ENCODE measurements around the gene RLN1. TPM values are rescaled to one million over a fixed set of nuclear protein-coding genes. Genes with fewer than 3 reads are reported as not detected.

The RLN1 gene
- polyA plus RNA-seq, 1 donor from 2014 or later, result not detected

DNA sequence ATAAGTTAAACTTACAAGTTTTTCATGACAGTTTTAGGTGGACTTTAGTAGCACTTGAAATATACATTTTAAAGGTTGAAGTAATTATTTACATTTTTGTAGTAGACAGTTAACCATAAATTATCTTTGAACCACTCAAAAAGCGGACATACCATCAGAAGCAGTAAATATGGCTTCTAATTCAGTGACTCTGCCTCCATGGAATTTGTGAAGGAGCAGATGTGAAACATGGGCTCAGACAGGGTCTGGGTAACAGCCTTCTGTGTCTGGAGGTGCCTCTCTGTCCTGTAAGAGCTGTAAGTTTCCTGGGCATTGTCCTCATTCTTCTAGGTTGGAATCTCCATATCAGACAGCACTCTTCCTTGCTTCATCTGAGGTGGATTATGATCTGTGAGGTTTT is 47.5 kb downstream of the RLN1 start:
- H3K27ac ChIP-seq (ENCODE audit: low read length), result no peak overlapping the region
- no peaks in the 10 kb centered on the region for H3K36me3 ChIP-seq (ENCODE audit: insufficient read depth, low read length)
- no peak overlapping the region for H3K9ac ChIP-seq (ENCODE audit: low read length)
- no peak overlapping the region for H3K4me3 ChIP-seq (ENCODE audit: low read length)
- no peaks in the 10 kb centered on the region for H3K9me2 ChIP-seq (ENCODE audit: insufficient read depth, low read length)
- H2AFZ ChIP-seq (ENCODE audit: low read depth, low read length), result no peak overlapping the region
- H4K20me1 ChIP-seq (ENCODE audit: insufficient read depth), result no peaks in the 10 kb centered on the region
- no peak overlapping the region for H3K4me2 ChIP-seq (ENCODE audit: low read length)
- no peaks in the 10 kb centered on the region for H3K27me3 ChIP-seq (ENCODE audit: insufficient read depth, low read depth, low read length)
- no peaks in the 10 kb centered on the region for H3K9me3 ChIP-seq (ENCODE audit: low read length)
- no peaks in the 10 kb centered on the region for H3F3A ChIP-seq (ENCODE audit: insufficient read depth, low read length, poor library complexity, severe bottlenecking)
- H3K79me2 ChIP-seq (replicated peaks; ENCODE audit: insufficient read depth, low read length), result no peaks in the 10 kb centered on the region
- no peak for TF ChIP-seq TAF1 (IDR thresholded peaks at IDR 0.05; ENCODE audit: low read depth)
- TF ChIP-seq RAD21 (conservative IDR thresholded peaks at IDR 0.05), result no peak
- TF ChIP-seq, protein P1, sequence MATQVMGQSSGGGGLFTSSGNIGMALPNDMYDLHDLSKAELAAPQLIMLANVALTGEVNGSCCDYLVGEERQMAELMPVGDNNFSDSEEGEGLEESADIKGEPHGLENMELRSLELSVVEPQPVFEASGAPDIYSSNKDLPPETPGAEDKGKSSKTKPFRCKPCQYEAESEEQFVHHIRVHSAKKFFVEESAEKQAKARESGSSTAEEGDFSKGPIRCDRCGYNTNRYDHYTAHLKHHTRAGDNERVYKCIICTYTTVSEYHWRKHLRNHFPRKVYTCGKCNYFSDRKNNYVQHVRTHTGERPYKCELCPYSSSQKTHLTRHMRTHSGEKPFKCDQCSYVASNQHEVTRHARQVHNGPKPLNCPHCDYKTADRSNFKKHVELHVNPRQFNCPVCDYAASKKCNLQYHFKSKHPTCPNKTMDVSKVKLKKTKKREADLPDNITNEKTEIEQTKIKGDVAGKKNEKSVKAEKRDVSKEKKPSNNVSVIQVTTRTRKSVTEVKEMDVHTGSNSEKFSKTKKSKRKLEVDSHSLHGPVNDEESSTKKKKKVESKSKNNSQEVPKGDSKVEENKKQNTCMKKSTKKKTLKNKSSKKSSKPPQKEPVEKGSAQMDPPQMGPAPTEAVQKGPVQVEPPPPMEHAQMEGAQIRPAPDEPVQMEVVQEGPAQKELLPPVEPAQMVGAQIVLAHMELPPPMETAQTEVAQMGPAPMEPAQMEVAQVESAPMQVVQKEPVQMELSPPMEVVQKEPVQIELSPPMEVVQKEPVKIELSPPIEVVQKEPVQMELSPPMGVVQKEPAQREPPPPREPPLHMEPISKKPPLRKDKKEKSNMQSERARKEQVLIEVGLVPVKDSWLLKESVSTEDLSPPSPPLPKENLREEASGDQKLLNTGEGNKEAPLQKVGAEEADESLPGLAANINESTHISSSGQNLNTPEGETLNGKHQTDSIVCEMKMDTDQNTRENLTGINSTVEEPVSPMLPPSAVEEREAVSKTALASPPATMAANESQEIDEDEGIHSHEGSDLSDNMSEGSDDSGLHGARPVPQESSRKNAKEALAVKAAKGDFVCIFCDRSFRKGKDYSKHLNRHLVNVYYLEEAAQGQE (IDR thresholded peaks at IDR 0.05; ENCODE audit: borderline replicate concordance), result no peak
- no peak for TF ChIP-seq SMC3 (conservative IDR thresholded peaks at IDR 0.05; ENCODE audit: poor library complexity)
- TF ChIP-seq POLR2AphosphoS5 (IDR thresholded peaks at IDR 0.05), result no peak
- TF ChIP-seq EZH2 (IDR thresholded peaks at IDR 0.05; ENCODE audit: borderline replicate concordance, insufficient read depth, low read length, poor library complexity, severe bottlenecking), result no peak
- TF ChIP-seq, protein P2, sequence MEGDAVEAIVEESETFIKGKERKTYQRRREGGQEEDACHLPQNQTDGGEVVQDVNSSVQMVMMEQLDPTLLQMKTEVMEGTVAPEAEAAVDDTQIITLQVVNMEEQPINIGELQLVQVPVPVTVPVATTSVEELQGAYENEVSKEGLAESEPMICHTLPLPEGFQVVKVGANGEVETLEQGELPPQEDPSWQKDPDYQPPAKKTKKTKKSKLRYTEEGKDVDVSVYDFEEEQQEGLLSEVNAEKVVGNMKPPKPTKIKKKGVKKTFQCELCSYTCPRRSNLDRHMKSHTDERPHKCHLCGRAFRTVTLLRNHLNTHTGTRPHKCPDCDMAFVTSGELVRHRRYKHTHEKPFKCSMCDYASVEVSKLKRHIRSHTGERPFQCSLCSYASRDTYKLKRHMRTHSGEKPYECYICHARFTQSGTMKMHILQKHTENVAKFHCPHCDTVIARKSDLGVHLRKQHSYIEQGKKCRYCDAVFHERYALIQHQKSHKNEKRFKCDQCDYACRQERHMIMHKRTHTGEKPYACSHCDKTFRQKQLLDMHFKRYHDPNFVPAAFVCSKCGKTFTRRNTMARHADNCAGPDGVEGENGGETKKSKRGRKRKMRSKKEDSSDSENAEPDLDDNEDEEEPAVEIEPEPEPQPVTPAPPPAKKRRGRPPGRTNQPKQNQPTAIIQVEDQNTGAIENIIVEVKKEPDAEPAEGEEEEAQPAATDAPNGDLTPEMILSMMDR (IDR thresholded peaks at IDR 0.05; ENCODE audit: poor library complexity, severe bottlenecking), result no peak
- TF ChIP-seq EP300 (conservative IDR thresholded peaks at IDR 0.05; ENCODE audit: poor library complexity, severe bottlenecking), result no peak

DNA sequence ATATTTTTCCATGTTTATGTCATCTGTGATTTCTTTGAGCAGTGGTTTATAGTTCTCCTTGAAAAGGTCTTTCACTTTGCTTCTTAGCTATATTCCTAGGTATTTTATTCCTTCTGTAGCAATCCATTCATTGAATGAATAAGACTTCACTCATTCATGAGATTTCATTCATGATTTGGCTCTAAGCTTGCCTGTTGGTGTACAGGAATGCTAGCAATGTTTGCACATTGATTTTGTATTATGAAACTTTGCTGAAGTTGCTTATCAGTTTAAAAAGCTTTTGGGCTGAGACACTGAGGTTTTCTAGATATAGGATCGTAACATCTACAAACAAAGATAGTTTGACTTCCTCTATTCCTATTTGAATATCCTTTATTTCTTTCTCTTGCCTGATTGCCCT is 51.1 kb downstream of the RLN1 start:
- no peak for TF ChIP-seq EZH2 (IDR thresholded peaks at IDR 0.05; ENCODE audit: borderline replicate concordance, insufficient read depth, low read length, poor library complexity, severe bottlenecking)
- TF ChIP-seq POLR2AphosphoS5 (IDR thresholded peaks at IDR 0.05), result no peak
- no peak for TF ChIP-seq RAD21 (conservative IDR thresholded peaks at IDR 0.05)
- no peak for TF ChIP-seq TAF1 (IDR thresholded peaks at IDR 0.05; ENCODE audit: low read depth)
- TF ChIP-seq, protein P1 (IDR thresholded peaks at IDR 0.05; ENCODE audit: borderline replicate concordance), result no peak
- no peak for TF ChIP-seq SMC3 (conservative IDR thresholded peaks at IDR 0.05; ENCODE audit: poor library complexity)
- TF ChIP-seq, protein P2 (IDR thresholded peaks at IDR 0.05; ENCODE audit: poor library complexity, severe bottlenecking), result no peak
- TF ChIP-seq EP300 (conservative IDR thresholded peaks at IDR 0.05; ENCODE audit: poor library complexity, severe bottlenecking), result no peak
- no peak for TF ChIP-seq MXI1 (conservative IDR thresholded peaks at IDR 0.05; ENCODE audit: poor library complexity, severe bottlenecking)
- H3K27ac ChIP-seq (ENCODE audit: low read length), result no peak overlapping the region
- no peaks in the 10 kb centered on the region for H3K79me2 ChIP-seq (replicated peaks; ENCODE audit: insufficient read depth, low read length)
- H3K36me3 ChIP-seq (ENCODE audit: insufficient read depth, low read length), result no peaks in the 10 kb centered on the region
- H3K4me3 ChIP-seq (ENCODE audit: low read length), result no peak overlapping the region
- no peak overlapping the region for H2AFZ ChIP-seq (ENCODE audit: low read depth, low read length)
- no peak overlapping the region for H3K4me2 ChIP-seq (ENCODE audit: low read length)
- no peaks in the 10 kb centered on the region for H3K27me3 ChIP-seq (ENCODE audit: insufficient read depth, low read depth, low read length)
- no peaks in the 10 kb centered on the region for H3F3A ChIP-seq (ENCODE audit: insufficient read depth, low read length, poor library complexity, severe bottlenecking)
- no peak overlapping the region for H3K9ac ChIP-seq (ENCODE audit: low read length)
- no peaks in the 10 kb centered on the region for H3K9me2 ChIP-seq (ENCODE audit: insufficient read depth, low read length)
- no peaks in the 10 kb centered on the region for H3K9me3 ChIP-seq (ENCODE audit: low read length)
- no peaks in the 10 kb centered on the region for H4K20me1 ChIP-seq (ENCODE audit: insufficient read depth)

Data from neural cell (in vitro differentiated cells).